HG02678 (cell line): ENCODE measurements around the gene GSK3A.

Experiments
- ATAC-seq: cut with Tn5 transposase; IDR thresholded peaks from one replicate; pipeline ENCODE4 v1.9.1; 2021; ENCODE audit warnings: mild to moderate bottlenecking, moderate library complexity; ENCODE audit not compliant: unreplicated experiment

Gene GSK3A

DNA sequence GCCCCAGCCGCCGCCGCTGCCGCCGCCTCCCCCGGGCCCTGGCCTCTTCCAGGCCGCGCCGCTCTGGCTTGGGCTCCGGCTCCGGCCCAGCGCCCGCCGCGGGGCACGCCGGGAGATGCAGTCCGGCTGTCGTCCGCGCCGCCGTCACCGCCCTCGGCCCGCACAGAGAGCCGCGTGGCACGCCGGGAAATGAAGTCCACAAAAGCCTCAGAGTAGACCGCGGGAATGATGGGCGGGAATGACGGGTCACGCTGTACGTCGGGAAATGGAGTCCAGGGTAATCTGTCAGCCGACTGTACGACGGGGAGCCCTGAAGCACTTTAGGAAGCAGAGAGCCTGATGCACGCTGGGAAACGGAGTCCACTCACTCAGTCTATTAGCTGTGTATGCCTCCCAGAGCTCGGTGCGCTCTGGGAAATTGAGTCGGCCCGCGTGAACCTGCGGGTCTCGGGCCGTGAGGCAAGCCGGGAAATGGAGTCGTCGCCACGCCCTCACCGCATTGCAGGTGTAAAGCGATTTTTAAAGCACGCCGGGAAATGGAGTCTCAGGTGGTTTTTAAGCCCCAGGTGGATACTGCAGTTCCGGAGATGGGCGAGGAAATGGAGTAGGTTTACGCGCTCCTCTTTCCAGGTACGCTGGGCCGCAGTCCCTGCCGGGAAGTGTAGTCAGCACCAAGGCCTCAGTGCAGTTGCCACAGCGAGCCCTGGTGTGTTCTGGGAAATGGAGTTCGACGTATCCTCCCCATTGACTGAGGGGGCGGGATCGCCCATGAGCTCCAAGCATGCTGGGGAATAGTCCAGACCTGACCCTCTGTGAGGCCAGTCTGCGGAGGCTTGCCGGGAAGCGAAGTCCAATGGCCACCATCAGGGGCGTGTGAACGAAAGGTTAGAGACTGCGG is at the start of gene GSK3A:
TSS of gene GSK3A (minus strand) at position 91 of the 898 bp plus-strand sequence. CDS start 137 bp downstream, outside the sequence.
- peak; percentile 67 for ATAC-seq

DNA sequence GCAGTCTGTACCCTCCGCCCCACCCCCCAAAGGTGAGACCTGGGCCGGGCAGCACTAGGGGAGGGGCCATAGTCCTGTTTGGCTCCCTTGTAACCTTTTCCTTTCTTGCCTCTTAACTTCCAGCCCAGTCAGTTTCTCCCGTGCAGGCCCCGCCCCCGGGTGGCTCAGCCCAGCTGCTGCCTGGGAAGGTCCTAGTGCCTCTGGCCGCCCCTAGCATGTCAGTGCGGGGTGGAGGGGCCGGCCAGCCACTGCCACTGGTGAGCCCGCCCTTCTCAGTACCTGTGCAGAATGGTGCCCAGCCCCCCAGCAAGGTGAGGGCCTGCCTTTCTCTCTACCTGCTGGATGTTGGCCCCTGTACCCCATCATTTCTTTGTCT is 49.0 kb upstream of the GSK3A start:
- ATAC-seq, result no peak

DNA sequence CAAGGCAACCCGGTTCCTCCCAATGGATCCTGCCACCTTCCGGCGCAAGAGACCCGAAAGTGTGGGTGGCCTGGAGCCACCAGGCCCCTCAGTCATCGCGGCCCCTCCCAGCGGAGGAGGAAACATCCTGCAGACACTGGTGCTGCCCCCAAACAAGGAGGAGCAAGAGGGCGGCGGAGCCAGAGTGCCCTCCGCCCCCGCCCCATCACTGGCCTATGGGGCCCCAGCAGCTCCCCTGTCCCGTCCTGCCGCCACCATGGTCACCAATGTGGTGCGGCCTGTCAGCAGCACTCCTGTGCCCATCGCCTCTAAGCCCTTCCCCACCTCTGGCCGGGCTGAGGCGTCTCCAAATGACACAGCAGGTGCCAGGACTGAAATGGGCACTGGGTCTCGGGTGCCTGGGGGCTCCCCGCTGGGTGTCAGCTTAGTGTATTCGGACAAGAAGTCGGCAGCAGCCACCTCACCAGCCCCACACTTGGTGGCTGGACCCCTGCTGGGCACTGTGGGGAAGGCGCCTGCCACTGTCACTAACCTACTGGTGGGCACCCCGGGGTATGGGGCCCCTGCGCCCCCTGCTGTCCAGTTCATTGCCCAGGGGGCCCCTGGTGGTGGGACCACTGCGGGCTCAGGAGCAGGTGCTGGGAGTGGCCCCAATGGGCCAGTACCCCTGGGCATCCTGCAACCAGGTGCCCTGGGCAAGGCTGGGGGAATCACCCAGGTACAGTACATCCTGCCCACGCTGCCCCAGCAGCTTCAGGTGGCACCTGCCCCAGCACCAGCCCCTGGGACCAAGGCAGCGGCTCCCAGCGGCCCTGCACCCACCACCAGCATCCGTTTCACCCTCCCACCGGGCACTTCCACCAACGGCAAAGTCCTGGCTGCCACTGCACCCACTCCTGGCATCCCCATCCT is 48.4 kb upstream of the GSK3A start:
- no peak for ATAC-seq

DNA sequence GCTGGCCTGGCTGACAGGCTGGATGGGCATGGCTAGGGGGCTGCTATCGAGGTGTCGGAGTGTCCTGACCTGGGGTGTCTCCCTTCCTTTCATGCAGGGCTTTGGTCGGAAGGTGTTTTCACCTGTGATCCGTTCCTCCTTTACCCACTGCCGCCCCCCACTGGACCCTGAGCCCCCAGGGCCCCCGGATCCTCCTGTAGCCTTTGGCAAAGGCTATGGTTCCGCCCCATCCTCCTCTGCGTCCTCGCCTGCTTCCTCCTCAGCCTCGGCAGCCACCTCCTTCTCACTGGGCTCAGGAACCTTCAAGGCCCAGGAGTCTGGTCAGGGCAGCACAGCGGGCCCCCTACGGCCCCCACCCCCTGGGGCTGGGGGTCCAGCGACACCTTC is 47.7 kb upstream of the GSK3A start:
- ATAC-seq, result no peak

DNA sequence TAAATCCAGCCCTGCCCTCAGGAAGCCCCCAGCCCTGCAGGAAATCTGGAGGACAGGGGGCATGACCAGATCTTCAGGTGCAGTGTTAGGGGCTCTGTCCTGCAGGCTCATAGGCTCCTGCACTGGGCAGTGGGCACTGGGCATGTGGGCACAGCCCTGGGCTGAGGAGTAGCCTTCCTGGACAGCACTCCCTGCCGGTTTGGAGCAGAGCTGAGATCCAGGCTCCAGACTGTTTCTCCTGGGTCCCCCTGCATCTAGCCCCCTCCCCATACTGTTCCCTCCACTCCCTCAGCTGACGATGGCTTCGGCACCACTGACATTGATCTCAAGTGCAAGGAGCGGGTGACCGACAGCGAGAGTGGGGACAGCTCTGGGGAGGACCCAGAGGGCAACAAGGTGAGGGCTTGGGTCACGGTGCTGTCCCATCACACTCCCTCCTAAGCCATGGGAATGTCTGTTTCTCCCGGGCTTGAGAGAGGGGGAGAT is 47.2 kb upstream of the GSK3A start:
- ATAC-seq, result no peak

DNA sequence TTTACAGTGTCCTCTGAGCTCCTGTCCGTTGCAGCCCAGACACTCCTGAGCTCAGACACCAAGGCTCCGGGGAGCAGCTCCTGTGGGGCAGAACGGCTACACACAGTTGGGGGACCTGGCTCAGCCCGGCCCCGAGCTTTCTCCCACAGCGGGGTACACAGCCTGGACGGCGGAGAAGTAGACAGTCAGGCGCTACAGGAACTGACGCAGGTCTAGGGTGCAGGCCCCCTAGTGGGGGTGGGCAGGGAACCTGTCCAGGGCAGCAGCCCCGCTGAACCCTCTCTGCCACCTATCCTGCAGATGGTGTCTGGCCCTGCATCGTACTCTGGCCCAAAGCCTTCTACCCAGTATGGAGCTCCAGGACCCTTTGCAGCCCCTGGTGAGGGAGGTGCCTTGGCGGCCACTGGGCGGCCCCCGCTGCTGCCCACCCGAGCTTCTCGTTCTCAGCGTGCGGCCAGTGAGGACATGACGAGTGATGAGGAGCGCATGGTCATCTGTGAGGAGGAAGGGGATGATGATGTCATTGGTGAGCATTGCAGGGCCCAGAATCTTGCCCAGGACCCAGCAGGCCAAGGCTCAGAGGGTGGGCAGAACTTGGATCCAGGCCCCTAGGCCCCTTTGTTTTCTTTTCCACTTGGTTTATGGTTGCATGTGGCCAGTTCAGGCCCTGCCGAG is 46.6 kb upstream of the GSK3A start:
- ATAC-seq, result no peak

DNA sequence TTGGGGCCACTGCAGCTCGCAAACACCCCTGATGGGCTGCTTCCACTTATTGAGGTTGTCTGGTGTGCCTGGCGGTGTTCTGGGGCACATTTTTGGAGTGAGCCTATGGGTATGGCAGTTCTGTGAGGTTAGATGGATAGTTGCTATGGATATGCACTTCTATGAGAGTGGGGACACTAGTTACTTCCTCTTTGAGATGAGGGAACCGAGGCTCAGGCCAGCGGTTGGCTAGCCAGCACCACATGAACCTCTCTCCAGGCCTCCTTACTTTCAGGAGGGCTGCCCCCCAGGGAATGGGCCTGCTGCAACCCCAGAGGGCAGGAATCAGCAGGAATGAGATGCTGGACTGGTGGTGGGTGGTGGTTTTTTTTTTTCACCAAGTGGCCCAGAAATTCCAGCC is 46.0 kb upstream of the GSK3A start:
- no peak for ATAC-seq

DNA sequence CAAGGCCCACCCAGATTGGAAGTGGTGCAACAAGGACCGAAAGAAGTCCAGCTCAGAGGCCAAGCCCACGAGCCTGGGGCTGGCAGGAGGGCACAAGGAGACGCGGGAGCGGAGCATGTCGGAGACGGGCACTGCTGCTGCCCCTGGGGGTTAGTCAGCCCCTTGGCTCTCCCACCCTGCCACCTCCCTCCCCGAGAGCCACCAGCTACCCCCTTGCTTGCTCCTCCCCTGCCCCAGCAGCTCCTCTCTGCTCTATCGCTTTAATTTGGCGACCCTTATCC is 45.4 kb upstream of the GSK3A start:
- ATAC-seq, result no peak

DNA sequence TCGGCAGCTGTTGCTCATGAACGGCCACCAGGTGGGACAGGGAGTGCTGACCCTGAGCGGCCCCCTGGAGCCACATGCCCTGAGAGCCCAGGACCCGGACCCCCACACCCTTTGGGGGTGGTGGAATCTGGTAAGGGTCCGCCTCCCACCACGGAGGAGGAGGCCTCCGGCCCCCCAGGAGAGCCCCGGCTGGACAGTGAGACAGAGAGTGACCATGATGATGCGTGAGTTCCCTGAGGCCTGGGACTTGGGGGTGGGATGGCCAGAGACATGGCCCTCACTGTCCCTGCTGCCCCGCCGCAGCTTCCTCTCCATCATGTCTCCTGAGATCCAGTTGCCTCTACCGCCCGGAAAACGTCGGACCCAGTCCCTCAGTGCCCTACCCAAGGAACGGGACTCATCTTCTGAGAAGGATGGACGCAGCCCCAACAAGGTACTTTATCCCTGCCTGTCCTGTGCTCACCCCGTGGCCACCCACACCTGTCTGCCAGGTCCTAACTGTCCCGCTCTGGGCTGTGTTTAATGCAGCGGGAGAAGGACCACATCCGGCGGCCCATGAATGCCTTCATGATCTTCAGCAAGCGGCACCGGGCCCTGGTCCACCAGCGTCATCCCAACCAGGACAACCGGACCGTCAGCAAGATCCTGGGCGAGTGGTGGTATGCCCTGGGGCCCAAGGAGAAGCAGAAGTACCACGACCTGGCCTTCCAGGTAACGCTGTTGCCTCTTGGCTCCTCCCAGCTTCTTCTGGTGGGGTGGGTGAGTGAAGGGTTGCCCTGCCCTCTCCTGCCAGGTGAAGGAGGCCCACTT is 44.8 kb upstream of the GSK3A start:
- no peak for ATAC-seq

DNA sequence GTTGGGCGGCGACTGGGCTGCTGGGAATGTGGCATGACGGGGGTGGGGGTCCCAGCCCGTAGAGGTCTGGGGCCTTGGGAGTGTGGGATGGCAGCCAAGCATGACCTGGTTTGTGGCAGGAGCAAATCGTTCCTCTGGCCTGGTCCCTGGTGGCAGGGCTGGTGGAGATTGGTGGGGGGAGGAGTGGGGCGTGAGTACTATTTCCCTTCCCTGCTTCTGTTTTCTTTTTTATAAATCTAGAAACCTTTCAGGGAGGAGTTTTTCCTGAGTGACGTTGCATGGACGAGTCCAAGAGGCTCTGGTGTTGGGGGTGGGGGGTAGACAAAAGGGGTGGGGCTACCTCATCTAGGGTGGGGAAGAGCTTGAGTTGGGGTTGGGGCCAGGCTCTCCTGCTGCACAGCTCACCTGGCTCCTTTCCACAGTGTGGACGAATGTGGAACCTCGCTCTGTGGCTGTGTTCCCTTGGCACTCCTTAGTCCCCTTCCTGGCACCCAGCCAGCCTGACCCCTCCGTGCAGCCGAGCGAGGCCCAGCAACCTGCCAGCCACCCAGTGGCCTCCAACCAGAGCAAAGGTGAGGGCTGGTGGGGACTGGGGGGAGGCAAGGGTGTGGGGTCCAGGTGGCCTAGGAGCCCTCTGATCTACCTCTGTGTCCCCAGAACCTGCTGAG is 44.1 kb upstream of the GSK3A start:
- ATAC-seq, result no peak

DNA sequence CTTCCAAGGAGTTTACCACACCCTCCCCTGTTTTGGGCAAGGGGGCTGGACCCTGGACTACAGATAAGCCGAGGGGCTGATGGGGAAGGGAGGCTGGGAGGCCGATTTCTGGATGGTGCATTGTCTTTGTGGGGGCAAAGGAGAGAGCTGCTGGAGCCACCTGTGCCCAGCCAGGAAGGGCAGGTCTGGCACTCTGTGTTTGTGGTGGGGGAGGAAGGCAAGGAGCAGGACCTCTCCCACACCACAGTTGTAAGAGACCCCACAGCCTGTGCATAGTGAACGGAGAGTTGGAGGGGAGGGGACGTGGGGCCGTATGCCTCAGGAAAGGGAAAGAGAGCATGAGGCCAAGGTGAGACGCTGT is 43.6 kb upstream of the GSK3A start:
- no peak for ATAC-seq

DNA sequence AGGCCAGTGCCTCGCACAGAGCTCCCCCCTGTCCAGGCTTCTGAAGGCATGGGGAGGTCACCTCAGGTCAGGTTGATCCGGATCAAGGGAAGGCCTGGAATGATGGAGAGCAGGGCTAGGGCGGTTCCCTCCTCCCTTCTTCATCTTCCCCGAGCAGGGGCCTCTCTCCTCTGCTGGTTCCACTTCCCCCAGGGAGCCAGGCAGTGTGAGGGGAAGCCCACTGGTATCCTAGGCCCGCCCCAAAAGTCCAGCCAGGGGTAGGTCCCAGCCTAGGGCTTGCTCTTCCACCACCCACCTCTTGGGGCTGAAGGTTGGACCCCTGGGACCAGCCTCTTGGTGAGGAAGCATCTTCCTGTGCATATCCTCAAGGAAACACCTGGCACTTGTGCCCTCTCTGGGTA is 43.1 kb upstream of the GSK3A start:
- no peak for ATAC-seq

DNA sequence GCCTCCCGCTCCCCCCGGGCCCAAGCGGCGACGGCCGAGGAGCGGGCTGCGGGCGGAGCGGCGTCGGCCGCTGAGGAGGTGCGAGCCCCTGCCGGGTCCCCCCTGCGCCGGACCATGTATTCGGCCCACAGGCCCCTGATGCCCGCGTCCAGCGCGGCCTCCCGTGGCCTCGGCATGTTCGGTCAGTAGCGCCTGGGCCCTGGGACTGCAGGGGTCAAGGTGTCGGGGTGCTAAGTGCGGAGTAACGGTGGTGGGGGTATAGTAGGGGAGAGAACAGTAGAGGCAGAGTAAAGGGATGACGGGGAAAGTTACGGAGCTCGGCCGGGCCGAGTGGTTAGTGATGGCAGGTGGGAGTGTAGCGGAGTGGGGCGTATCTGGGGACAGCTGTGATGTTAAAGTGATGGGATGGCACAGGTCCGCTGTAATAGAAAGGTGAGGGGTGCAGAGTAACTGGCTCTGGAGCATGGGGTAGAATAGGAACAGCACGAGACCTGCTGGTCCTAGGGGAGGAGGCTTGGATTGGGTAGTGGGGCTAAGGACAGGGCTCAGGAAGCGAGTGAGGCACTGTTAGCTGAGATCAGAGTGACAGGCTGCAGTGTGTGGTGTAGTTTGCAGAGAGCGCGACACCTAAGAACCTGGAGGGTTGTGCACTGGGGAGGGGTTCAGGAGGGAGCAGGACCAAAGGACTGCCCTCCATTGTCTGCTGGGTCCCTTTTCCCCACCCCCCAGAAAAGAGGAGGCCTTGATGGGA is 42.4 kb upstream of the GSK3A start:
- ATAC-seq, result no peak

DNA sequence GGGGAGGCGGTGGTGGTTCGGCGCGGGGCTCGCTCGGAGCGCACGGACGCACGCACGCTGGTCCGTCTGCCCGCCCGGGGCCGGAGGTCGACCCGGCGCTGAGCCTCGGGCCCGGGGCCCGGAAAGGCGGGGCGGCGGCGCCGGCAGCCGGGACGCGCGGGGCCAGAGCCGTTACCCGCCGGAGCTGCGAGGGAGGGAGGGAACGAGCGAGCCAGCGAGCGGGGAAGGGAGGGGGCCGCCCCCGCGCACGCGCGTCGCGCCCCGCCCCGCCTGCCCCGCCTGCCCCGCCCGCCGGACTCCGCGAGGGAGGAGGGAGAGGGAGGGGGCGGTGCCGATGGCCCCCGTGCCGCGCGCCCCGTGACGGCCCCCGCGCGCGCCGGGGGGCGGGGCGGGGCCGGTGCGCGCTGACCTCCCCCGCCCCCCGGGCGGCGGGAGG is 41.7 kb upstream of the GSK3A start:
- ATAC-seq, result peak; percentile 35

DNA sequence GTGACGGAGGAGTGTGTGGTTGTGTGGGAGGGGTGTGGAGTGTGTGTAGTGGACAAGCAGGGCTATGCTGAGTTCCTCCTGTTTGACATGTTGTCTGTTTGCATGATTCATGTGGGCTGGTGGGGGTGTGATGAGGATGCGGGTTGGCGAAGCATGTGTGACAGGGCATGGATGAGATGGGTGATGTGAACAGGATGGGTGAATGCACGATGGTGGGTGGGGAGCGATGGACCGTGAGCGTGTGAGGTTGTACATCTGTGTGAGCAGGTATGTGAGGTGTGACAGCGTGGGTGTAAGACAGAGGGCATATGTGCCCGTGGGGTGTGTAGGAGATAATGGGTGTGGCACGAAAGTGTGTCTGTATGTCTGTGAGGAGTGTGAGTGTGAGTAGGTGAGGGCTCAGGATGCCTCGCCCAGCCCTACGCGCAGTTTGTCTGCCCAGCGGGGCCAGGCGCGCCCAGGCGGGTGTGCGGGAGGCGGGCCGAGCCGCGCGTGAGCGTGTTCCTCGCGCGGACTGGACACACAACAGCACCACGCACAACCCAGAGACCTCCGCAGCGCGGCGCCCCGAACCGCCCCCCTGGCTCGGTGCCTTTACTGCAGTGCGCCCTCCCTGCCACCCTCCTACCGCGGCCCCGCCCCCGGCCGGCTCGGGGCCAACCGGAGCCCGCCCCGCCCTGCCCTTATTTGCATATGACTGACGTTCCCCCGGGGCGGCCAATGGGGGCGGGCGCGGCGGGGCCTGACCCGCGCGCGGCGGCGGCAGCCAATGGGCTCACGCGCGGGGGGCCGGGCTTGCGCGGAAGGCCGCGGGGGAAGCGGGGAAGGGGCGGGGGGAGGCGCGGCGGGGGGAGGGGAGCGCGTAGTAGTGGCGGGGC is 41.0 kb upstream of the GSK3A start:
- peak; percentile 48 for ATAC-seq

DNA sequence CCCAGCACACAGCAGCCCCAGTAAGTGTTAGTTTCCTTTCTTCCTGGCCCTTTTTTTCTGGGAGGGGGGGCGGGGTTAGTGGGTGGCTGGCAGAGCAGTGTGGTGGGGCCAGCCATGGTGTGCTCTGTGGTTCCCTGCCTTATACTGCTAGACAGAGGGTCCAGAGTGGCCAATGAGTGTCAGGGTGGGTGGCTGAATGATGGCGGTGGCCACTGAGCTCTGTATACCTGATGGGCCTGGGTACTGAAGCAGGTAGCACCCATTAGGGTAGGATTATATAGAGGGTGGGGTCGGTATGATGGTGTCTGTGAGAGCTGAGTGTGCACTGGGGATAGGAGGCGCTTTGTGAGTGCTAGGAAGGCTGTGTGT is 40.4 kb upstream of the GSK3A start:
- no peak for ATAC-seq

DNA sequence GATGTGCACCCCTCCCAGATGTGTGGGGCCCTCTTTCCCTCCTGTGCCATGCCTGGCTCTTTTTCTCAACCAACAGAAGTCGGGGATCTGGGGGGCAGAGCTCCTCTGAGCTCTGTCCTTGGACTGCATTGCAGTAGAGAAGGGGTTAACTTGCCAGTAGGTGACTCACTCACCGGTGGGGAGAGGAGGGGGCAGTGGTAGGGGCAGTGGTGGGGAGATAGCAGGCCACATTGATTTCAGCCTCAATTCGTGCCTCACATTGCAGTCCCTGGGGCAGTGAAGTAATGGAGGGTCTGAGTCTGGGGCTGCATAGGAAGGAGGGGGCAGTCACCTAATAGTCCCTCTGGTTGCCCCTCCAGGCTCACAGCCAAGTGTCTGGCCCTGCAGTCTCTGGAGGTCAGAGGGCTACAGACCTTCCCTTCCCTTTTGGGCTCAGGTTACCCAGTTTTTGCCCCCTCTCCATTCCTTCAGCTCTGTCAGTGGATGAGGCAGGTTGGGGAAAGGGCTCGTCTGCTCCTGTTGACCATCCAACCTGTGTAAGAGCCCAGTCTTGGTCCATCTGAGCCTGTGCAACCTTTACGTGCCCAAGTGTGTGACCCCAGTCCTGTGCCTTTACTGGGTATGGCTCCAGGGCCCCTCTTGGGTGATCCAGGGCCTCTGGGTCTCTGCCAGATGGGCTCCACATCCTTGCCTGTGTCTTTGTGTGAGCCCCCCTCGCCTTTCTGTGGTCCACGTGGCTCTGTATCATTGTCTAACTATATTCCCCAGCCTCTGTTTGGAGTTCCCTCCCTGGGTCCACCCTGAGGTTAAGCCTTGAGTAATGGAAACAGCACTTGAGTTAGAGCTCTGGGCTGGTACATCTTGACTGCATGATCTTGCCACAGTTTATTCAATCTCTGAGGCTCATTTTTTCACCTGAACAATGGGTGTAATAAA is 39.7 kb upstream of the GSK3A start:
- ATAC-seq, result no peak
